HG03520 (cell line): ENCODE data around the gene SNTB2.

Experiments
- ATAC-seq: cut with Tn5 transposase; IDR thresholded peaks from one replicate; pipeline ENCODE4 v1.9.1; 2021; ENCODE audit warnings: mild to moderate bottlenecking, moderate library complexity; ENCODE audit not compliant: unreplicated experiment

SNTB2 gene

DNA sequence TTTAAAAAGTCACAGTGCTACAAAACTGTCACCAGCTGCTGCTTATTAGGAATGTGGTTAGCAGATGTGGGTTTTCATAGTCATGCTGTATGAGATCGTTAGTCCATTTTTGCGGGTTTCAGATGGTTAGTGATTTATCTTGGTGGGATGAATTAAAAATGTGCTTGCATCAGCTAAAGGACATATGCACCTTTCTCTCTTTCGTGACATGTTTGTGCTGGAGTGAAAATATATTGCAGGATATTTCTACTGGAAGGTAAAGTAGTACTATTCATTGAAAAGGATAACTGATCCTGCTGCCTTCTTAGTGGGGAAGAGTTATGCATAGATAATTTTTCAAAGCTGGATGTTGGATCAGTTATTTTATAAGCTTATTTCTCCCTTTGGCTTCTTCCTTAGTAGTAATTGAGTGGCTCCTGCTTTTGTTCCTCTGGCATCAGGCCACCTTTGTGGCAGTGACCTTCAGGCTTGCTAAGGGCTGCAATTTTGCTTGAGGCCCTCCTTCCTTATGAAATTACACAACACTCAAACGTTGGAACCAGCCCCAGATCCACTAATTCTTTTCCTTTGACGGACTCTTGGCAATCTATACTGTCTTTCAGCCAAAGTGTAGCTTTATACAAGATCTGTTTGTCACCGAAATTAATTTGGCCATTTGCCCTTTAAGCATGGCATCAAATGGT is 7.5 kb upstream of the SNTB2 start:
- no peak for ATAC-seq

DNA sequence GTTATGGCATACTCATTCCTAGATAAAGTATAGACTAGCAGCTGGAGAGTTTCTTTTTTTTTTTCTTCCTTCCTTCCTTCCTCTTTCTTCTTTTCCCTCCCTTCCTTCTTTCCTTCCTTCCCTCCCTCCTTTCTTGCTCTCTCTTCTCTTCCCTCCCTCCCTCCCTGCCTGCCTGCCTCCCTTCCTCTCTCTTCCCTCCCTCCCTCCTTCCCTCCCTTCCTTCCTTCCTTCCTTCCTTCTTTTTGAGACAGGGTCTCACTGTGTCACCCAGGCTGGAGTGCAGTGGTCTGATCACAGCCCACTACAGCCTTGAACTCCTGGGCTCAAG is 7.0 kb upstream of the SNTB2 start:
- ATAC-seq = no peak

DNA sequence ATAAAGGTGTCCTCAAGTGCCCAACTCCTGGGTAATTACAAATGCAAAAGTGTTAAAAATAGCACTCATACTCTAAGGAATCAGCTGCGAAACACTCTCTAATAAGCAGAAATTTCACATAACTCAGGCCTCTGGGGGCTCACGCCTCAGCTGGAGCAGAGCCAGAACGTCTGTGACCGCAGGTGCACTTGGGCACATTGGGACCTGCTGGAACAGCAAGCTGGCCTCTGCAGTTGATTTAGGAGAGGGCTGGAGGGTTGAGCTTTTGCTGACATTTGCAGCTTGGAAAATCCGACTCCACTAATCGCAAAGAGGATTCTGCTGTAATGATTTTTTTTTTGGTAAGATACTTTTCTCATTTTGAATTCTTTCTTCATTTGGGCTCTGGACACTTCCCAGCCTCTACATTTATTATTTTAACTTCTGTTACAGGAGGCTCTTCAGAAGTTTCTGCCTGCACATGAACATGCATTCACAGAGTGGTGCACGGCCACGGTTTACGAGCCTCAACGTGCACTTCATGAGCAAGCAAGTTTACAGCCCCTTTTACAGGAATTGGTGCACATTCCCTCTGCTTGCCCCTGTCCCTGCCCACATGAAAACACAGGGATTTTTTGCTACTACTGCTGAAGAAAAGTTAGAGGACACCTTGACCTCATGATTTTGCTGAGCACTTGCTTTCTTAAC is 4.1 kb upstream of the SNTB2 start:
- ATAC-seq = no peak

DNA sequence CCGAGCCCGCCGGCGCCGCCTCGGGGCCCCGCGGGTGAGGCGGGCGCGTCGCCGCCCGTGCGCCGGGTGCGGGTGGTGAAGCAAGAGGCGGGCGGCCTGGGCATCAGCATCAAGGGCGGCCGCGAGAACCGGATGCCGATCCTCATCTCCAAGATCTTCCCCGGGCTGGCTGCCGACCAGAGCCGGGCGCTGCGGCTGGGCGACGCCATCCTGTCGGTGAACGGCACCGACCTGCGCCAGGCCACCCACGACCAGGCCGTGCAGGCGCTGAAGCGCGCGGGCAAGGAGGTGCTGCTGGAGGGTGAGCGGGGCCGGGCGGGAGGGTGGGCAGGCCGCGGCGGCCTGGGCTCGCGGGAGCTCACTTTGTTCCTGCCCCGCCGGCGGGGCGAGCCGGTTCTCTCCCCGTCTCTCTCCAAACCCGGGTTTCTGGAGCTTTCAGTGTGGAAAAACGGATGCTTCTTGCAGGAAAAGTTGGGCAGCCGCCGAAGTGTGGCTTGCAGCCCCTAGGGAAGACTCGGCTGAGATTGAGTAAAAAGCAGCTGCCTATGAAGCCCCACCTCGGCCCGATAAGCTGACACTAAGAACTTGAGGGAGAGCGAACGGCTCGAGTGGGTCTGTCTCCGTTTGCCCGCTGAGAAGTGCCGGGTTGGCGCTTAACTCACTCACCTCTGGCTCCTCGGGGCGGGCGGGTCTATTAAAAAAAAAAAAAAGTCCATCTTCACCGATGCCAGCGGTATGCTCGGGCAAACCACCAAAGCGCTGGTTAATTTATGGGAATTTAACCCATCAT is 677 bp downstream of the SNTB2 start:
- ATAC-seq = peak; percentile 18

DNA sequence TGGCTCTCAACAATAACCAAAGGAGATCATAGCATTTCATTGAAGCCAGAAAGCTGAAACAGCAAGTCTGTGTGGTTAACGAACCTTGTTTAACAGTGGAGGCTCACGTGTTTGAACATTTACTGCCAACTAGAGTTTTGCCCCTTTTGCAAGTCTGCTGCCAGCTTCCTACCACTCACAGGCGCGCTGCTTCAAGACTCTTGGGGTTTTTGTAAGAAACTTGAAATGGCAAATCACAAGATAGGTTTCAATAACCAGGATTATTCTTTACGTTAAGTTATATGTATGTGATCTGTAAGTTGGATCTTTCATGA is 1.2 kb downstream of the SNTB2 start:
- no peak for ATAC-seq

DNA sequence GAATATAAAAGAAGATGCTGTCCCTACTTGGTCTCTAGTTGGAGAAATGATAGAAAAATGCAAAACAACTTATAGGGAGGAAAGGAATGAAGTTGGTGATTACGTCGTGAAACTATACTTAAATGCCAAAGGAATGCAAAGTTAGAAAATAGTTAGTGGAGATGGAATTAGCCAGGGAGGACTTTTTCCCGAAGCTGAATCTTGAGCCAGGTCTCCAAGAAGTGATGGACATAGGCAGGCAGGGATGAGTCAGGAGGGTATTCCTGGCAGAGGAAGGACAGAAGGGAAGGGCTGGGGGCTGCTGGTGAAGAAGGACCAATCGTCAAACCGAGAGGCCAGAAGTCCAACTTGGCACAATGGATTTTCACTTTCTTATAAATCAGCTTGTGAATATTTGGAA is 1.8 kb downstream of the SNTB2 start:
- no peak for ATAC-seq

DNA sequence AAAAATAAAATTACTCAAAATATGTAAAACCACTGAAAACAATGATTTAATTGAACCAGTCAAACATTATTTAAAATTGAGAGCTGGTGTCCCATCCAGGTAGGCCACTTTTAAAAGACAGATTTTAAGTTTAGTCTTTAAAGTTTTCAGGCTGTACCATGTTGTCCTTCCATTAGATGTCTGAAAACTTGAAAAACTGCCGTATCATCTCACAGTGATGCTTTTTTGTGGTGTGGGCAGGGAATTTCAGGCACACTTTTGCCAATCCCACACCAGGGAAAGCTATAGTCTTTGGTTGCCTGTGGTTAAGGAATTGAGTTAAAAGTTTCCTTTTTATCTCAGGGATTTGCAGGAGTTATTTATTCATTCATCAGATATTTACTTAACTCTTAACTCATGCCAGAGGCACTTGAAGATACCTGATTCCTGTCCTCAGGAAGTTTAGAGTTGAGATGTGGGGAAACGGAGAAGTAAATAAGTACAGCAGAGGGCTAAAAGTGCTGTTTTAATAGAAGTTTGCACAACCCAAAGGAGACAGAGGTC is 3.2 kb downstream of the SNTB2 start:
- no peak for ATAC-seq

DNA sequence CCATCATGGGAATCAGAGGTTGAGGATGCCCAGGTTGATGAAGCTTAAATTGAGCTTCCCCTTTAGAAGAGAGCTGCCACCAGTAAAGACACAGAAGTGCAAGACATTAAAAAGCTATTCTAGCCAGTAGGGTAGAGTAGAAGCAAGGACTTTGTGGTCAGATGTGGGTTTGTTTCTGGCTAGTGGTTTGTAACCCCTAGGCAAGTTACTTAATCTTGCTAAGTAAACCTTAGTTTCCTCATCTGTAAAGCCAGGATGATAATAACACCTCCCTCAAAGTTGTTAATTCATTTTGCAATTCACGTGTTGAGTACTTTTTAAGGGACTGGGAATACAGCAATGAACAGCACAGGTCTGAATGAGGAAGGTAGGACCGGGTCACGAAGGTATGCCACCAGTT is 3.6 kb downstream of the SNTB2 start:
- ATAC-seq = no peak

DNA sequence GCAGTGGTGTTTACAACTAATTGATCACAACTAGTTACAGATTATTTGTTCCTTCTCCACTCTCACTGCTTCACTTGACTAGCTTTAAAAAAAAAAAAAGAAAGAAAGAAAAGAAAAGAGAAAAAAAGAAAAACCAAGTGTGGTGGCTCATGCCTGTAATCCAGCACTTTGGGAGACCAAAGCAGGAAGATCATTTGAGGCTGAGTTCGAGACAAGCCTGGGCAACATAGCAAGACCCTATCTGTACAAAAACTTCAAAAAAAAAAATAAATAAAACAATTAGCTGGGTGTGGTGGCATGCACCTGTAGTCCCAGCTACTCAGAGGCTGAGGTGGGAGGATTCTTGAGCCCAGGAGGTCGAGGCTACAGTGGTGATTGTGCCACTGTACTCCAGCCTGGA is 4.2 kb downstream of the SNTB2 start:
- ATAC-seq = no peak

DNA sequence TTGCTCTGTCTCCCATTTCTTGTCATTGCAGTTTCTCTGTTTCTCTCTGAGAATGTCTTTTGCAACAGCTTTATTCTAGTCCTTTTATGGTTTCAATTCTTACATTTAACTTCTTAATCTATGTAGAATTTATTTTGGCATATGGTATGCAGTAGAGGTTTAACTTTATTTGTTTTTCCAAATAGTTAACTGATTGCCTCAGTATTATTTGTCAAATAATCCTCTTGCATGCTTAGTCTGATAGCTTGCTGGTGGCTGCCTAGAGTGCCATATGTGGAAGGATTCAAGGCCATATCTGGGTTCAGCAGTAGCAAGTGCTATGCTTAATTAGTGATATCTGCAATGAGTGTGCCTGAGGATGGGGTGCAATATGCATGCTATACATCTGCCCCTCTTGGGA is 6.9 kb downstream of the SNTB2 start:
- ATAC-seq = no peak

DNA sequence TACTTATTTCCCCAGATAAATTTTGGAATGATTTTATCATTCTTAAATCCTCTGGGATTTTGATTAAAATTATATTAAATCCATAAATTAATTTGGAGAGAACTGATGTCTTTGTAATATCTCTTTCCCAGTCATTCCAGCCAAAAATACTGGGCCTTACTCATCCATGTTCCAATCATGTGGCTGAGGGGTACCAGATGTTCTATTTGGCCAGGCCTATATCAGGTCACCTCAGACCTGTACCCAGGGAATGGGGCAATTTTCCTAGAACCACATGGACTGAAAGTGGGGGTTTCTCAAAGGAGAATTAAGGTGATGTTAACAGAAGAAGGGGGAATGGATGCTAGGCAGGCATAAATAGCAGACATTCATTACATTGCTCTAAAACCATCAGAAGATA is 7.5 kb downstream of the SNTB2 start:
- no peak for ATAC-seq

DNA sequence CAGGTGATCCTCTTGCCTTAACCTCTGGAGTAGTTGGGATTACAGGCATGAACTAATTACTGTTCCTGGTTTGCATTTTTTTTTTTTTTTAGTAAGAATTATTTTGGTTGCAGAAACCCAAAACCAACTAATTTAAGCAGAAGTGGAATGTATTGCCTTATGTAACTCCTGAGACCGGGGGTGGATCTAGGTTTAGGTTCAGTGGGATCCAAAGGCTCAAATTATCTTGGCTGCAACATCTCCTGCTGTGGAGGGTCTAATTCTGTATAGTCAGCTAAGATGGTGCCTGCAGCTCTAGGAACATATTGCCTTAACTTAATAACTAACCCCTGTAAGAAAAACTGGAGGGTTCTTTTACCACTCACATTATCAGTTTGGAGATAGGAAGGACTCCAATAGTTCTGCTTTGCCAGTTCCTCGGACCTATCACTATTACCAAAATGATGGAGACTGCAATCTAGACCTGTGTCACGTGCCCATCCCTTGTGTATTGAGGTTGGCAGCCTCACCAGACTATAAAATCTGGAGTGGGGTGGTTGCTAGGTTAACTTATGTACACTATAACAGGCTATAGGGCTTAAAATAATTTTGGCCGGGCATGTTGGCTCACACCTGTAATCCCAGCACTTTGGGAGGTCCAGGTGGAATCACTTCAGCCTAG is 8.5 kb downstream of the SNTB2 start:
- no peak for ATAC-seq

DNA sequence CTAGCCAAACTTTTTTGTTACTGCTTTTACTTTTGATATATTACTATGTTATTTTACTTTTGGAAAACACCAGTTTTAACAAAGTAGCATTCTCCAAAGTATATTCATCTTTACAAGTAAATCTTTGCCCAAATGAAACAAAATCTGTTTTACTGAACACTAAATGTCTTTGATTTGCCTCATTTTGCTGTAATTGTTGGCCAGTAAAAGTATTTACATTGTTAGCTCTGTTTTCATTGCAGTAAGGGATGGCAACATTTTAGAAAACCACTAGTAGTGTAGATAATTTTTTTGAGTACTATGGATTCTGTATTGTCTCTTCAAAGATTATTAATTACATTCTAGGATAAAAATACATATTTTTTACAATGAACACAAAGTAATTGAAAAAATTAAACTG is 10.6 kb downstream of the SNTB2 start:
- ATAC-seq = no peak

DNA sequence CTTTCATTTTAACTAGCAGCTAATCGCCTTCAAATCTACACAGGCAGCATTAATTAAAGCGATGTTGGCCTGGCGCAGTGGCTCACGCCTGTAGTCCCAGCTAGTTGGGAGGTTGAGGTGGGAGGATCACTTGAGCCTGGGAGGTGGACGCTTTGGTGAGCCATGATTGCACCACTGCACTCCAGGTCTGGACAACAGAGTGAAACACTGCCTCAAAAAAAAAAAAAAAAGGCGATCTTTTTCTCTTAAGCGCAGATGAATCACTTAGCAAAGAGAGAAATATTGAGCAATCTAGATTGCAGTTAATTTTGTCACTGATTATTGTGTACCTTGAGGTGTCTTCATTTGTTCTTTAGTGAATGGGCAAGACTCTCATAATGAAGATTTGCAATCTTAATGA is 12.4 kb downstream of the SNTB2 start:
- ATAC-seq = no peak

DNA sequence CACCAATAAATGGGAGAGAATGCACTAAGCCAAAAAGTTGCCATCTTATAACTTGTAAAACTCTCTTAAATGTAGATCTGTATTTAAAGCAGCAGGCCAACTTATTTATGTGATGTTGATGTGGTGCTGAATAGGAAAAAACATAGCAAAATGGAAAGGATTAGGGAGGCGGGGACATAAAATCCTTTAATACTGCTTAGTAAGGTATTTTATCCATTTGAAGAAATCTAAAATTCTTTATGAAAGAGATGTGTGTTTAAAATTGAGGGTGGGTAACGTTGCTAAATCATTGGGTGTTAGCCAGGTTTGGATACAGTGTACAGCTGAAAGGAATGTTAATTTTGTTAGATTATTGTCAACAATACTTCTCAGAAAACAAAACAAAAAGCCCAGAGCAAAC is 14.3 kb downstream of the SNTB2 start:
- no peak for ATAC-seq

DNA sequence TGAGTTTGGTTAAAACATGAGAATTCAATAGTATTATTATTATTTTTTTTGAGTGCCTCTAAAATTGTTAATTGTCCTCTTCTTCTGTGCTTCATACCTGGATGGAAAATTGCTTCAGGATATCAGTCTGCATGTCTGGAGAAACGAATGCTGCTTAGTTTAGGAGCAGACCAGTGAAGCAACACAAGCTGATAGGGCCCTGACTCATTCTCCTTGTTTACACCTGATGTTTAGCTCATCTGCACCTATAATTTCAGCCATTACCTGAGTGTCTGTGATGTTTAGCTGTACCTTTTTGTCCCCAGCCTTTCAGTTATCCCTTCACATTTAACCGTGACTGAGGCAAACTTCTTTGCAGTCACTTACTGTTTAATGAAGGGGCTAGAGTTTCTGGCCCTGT is 14.8 kb downstream of the SNTB2 start:
- no peak for ATAC-seq

DNA sequence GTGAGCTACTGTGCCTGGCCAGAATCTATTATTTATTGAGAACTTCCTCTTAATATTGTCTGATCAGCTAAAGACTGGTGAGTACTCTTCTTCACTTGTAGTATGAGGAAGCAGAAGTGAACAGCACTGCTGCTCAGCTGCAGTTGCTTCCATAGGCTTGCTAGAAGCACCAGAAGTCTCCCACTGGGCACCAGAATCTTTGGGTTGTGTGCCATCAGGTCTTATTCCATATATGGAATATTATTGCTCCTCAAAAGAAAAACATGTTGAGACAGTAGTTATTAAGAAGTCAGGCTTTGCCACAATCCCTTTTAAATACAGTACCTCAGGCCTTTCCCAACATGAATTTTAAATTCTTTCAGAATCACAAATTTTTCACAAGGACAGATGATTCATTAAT is 17.2 kb downstream of the SNTB2 start:
- ATAC-seq = no peak

DNA sequence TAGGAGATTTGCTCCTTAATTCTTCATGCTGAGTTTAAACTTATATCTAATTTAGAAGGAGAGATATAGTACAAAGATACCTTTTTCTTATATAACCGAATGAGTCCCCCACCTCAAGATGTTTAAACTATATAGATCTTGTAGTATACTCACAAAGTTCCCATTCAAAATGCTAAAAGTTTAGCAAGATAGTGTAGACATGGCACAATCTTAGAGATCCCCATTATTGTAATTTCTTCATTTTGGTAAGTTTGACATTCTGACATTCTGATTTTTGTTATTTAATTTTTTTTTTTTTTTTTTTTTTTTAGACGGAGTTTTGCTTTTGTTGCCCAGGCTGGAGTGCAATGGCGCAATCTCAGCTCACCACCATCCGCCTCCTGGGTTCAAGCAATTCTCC is 22.8 kb downstream of the SNTB2 start:
- no peak for ATAC-seq

DNA sequence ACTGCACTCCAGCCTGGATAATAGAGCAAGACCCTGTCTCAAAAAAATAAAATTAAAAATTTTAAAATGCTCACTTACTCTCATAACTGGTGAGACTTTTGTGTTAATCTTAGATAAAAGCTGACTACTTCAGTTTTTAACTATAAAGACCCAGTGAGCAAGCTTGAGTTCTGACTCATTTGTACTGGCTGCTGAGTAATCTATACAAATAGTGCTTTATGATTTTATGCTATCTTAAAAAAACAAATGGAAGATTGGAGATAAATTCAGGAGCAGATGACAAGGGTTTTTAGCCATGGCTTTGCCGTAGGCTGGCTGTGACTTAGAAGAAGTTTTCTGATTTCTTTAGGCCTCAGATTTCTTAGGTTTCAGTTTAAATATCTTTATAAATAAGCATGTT is 30.5 kb downstream of the SNTB2 start:
- ATAC-seq = no peak

DNA sequence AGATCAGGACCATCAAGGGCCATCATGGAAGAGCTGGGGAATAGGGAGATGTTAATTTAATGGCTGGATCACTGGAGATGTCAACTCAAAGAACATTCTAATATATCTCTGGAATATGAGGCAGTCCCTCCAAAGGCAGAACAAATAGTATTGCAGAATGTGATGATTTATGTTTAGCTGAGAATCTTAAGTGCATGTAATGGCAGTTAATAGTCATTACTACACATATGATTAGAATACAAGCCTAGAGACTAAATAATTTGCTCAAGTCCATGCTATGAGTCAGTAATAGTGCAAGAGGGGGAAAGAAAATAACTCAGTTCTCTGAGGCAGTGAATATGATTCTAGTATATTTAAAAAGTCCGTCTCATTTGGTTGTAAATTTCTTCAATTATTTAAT is 32.3 kb downstream of the SNTB2 start:
- no peak for ATAC-seq

DNA sequence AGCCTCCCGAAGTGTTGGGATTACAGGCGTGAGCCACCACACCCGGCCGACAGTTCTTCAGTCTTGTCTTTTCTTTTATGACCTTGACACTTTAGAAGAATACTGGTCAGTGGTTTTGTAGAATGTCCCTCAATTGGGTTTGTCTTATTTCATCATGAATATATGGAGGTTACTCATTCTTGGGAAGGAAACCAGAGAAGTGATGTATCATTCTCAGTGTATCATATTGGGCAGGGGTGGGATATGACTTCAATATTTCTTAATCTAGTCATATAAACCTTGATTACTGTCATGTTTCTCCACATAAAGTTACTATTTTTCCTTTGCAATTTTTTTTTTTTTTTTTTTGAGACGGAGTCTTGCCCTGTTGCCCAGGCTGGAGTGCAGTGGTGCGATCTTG is 36.9 kb downstream of the SNTB2 start:
- ATAC-seq = no peak

DNA sequence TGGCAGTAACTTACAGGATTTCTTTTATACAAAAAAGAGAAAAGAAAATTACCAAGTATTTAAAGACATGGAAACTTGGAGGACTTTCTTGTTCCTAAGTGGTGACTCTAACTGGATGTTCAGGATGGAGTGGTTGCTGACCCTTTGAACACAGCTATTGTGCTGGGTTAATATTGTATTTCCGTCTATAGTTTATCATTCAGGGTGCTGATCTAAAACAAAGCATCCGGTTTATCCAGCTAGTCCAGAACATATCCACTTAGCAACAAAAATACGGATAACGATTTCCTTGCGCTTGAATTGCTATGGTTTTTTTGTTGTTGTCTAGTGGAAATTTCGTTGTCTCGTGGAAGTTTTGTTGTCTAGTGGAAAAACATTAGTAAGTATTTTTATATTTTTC is 38.2 kb downstream of the SNTB2 start:
- no peak for ATAC-seq
